H9 (cell line): ENCODE data around the gene PNPLA4. TPM values are rescaled to one million over a fixed set of nuclear protein-coding genes. Genes with fewer than 3 reads are reported as not detected.

ENCODE experiments used
- DNase-seq: peaks from one replicate; pipeline ENCODE4 v3.0.0-alpha.2; 2017
- H2AFZ ChIP-seq: one replicate; pipeline ENCODE4 v1.6.1; 2013; ENCODE audit warnings: mild to moderate bottlenecking, low read length, control low read depth, moderate library complexity
- H2AK5ac ChIP-seq: 2 replicates; pipeline ENCODE4 v1.6.1; 2013; ENCODE audit warnings: low read length, control low read depth, mixed read lengths; ENCODE audit not compliant: insufficient read length
- H2BK120ac ChIP-seq: one replicate; pipeline ENCODE4 v1.6.1; 2013; ENCODE audit warnings: low read depth, mild to moderate bottlenecking, low read length, control low read depth, inconsistent platforms; ENCODE audit not compliant: poor library complexity, severe bottlenecking
- H2BK12ac ChIP-seq: 2 replicates; pipeline ENCODE4 v1.6.1; 2013; ENCODE audit warnings: low read length, control low read depth, mixed read lengths, low read depth; ENCODE audit not compliant: insufficient read length
- H2BK15ac ChIP-seq: 2 replicates; pipeline ENCODE4 v1.6.1; 2013; ENCODE audit warnings: low read depth, low read length, control low read depth
- H2BK20ac ChIP-seq: one replicate; pipeline ENCODE4 v1.6.1; 2013; ENCODE audit warnings: low read depth, mild to moderate bottlenecking, low read length, control low read depth, inconsistent platforms; ENCODE audit not compliant: poor library complexity, severe bottlenecking
- H2BK5ac ChIP-seq: 2 replicates; pipeline ENCODE4 v1.6.1; 2013; ENCODE audit warnings: low read length, control low read depth, mixed read lengths; ENCODE audit not compliant: insufficient read length
- H3K14ac ChIP-seq: 2 replicates; pipeline ENCODE4 v1.6.1; 2013; ENCODE audit warnings: low read length, control low read depth; ENCODE audit not compliant: insufficient read depth
- H3K18ac ChIP-seq: 2 replicates; pipeline ENCODE4 v1.6.1; 2013; ENCODE audit warnings: low read depth, mild to moderate bottlenecking, mixed read lengths, low read length, control low read depth; ENCODE audit not compliant: insufficient read length
- H3K23ac ChIP-seq: 2 replicates; pipeline ENCODE4 v1.6.1; 2013; ENCODE audit warnings: low read length, control low read depth, mixed read lengths, low read depth; ENCODE audit not compliant: insufficient read length
- H3K23me2 ChIP-seq: 2 replicates; pipeline ENCODE4 v1.6.1; 2013; ENCODE audit warnings: low read depth, mild to moderate bottlenecking, mixed read lengths, low read length, control low read depth; ENCODE audit not compliant: insufficient read length, poor library complexity, severe bottlenecking
- H3K27ac ChIP-seq: 2 replicates; pipeline ENCODE4 v1.5.1; 2013; ENCODE audit warnings: low read length, control low read depth, mixed read lengths, low read depth; ENCODE audit not compliant: insufficient read length
- H3K27me3 ChIP-seq: 2 replicates; pipeline ENCODE4 v1.6.1; 2013; ENCODE audit warnings: low read length, control low read depth, inconsistent platforms; ENCODE audit not compliant: insufficient read depth
- H3K4ac ChIP-seq: 2 replicates; pipeline ENCODE4 v1.6.1; 2013; ENCODE audit warnings: low read depth, mild to moderate bottlenecking, control low read depth, inconsistent platforms, low read length, moderate library complexity
- H3K4me1 ChIP-seq: 2 replicates; pipeline ENCODE4 v1.6.1; 2013; ENCODE audit warnings: low read length, control low read depth, inconsistent platforms; ENCODE audit not compliant: insufficient read depth
- H3K4me2 ChIP-seq: 2 replicates; pipeline ENCODE4 v1.6.1; 2013; ENCODE audit warnings: low read length, control low read depth, mixed read lengths; ENCODE audit not compliant: insufficient read length, insufficient read depth
- H3K56ac ChIP-seq: 2 replicates; pipeline ENCODE4 v1.6.1; 2013; ENCODE audit warnings: low read depth, mild to moderate bottlenecking, mixed read lengths, low read length, control low read depth; ENCODE audit not compliant: insufficient read length
- H3K79me1 ChIP-seq: 2 replicates; pipeline ENCODE4 v1.6.1; 2013; ENCODE audit warnings: low read depth, mild to moderate bottlenecking, moderate library complexity, low read length, control low read depth, inconsistent platforms; ENCODE audit not compliant: insufficient read depth, poor library complexity, severe bottlenecking
- H3K79me2 ChIP-seq: 2 replicates; pipeline ENCODE4 v1.6.1; 2013; ENCODE audit warnings: low read length, control low read depth, inconsistent platforms; ENCODE audit not compliant: insufficient read depth
- H3K9ac ChIP-seq: 2 replicates; pipeline ENCODE4 v1.6.1; 2013; ENCODE audit warnings: low read length, control low read depth, mixed read lengths; ENCODE audit not compliant: insufficient read length; ENCODE audit errors: extremely low read depth
- H3K9me3 ChIP-seq: one replicate; pipeline ENCODE4 v1.6.1; 2013; ENCODE audit warnings: low read depth, low read length, inconsistent platforms; ENCODE audit not compliant: control insufficient read depth
- H3T11ph ChIP-seq: one replicate; pipeline ENCODE4 v1.6.1; 2013; ENCODE audit warnings: mild to moderate bottlenecking, low read length, control low read depth, inconsistent platforms
- H4K20me1 ChIP-seq: one replicate; pipeline ENCODE4 v1.6.1; 2013; ENCODE audit not compliant: control insufficient read depth, insufficient read length, insufficient read depth
- H4K5ac ChIP-seq: 2 replicates; pipeline ENCODE4 v1.6.1; 2013; ENCODE audit warnings: low read depth, mild to moderate bottlenecking, mixed read lengths, low read length, control low read depth; ENCODE audit not compliant: insufficient read length
- H4K8ac ChIP-seq: replicated peaks from 2 replicates; pipeline ENCODE4 v1.6.1; 2013; ENCODE audit warnings: low read length, control low read depth, mixed read lengths, low read depth; ENCODE audit not compliant: insufficient read length
- H4K91ac ChIP-seq: 2 replicates; pipeline ENCODE4 v1.6.1; 2013; ENCODE audit warnings: low read depth, mild to moderate bottlenecking, moderate library complexity, mixed read lengths, low read length, control low read depth; ENCODE audit not compliant: insufficient read length
- H3K27ac Mint-ChIP-seq, 3 experiments: 2 replicates in 2 of 3; 3 replicates in 1 of 3; pipeline ENCODE4 v1.8.0; 2020 to 2021; ENCODE audit warnings: mixed read lengths in 3 of 3, mild to moderate bottlenecking in 1 of 3, moderate library complexity in 1 of 3
- H3K27me3 Mint-ChIP-seq: 2 replicates; pipeline ENCODE4 v1.8.0; 2021; ENCODE audit warnings: low read depth, mild to moderate bottlenecking, moderate library complexity, mixed read lengths
- H3K36me3 Mint-ChIP-seq, 3 experiments: 2 replicates in 2 of 3; 3 replicates in 1 of 3; pipeline ENCODE4 v1.8.0; 2020 to 2021; ENCODE audit warnings: low read depth in 3 of 3, mixed read lengths in 3 of 3; ENCODE audit not compliant: insufficient read depth in 1 of 3
- H3K4me1 Mint-ChIP-seq, 2 experiments: 2 replicates each; pipeline ENCODE4 v1.8.0; 2020; ENCODE audit warnings: mixed read lengths in 2 of 2
- H3K4me3 Mint-ChIP-seq, 2 experiments: 2 replicates in 1 of 2; 3 replicates in 1 of 2; pipeline ENCODE4 v1.8.0; 2020 to 2021; ENCODE audit warnings: mild to moderate bottlenecking in 2 of 2, mixed read lengths in 2 of 2, moderate library complexity in 1 of 2
- H3K9me3 Mint-ChIP-seq, 2 experiments: 2 replicates in 1 of 2; 3 replicates in 1 of 2; pipeline ENCODE4 v1.8.0; 2020; ENCODE audit warnings: mild to moderate bottlenecking in 2 of 2, mixed read lengths in 2 of 2, moderate library complexity in 1 of 2
- WGBS: extraction: QIAGEN DNeasy Blood & Tissue Kit; methylation state at CpG from one replicate; pipeline ENCODE4 v1.1.7; 2013; ENCODE audit warnings: missing lambda C conversion rate, low lambda C conversion rate, mixed read lengths; ENCODE audit not compliant: insufficient read length; ENCODE audit errors: extremely low coverage; 5-methylcytosine and 5-hydroxymethylcytosine counted together
- total RNA-seq: library from RNA; stranded (reverse); gene quantifications from 2 replicates; pipeline ENCODE4 v1.2.1, GENCODE V29; 2021
- TF ChIP-seq, protein P1 (sequence below): fragments of 200-600 bp; sonication (generic); conservative IDR thresholded peaks from 3 replicates; pipeline ENCODE4 v1.8.0; 2021; ENCODE audit warnings: antibody characterized with exemption, mild to moderate bottlenecking

PNPLA4 gene
- total RNA-seq, 1 experiment from 2014 or later = 21.4 TPM

DNA sequence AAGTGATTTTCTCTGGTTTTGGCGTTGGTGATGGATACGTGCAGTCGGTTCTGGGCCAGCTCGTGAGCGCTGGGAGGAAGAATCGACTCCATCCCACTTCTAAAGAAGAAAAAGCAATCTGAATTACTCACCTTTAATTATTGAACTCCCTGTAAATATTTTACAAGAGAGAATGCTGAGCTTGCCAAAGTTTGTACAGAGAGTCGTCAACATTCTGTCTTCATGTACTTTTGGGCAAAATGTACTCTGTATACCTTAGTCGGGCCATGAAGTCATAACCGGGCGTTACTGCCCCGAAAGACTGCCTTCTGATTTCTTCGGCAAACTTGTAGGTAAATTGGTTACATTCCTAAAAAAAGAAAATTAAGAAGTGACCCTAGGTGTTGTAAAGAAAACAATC lies 5.5 kb downstream of the PNPLA4 start:
- Histone ChIP-seq H2BK5ac (no peak overlapping the region), H3K4ac (no peak overlapping the region), H3K79me1 (no peaks in the 10 kb centered on the region), H2BK20ac (no peak overlapping the region), H2BK120ac (no peak overlapping the region), H2BK12ac (no peak overlapping the region), H3K79me2 (no peaks in the 10 kb centered on the region), H3K23ac (no peak overlapping the region), H3K27ac (no peak overlapping the region), H4K8ac (no peak overlapping the region), H3K56ac (no peak overlapping the region), H3K9me3 (no peaks in the 10 kb centered on the region), H3K27me3 (no peaks in the 10 kb centered on the region), H3K9ac (no peak overlapping the region), H3K14ac (no peak overlapping the region), H2AK5ac (no peak overlapping the region), H2BK15ac (no peak overlapping the region), H2AFZ (no peak overlapping the region), H4K91ac (no peak overlapping the region), H4K20me1 (no peaks in the 10 kb centered on the region), H3T11ph (no peak overlapping the region), H3K18ac (no peak overlapping the region), H3K4me1 (no peaks in the 10 kb centered on the region), H4K5ac (no peak overlapping the region), H3K4me2 (no peak overlapping the region), H3K23me2 (peaks cover 1% of the 10 kb centered on the region)
- Mint-ChIP-seq H3K4me3 (no peak overlapping the region), H3K27ac (no peak overlapping the region), H3K27me3 (no peaks in the 10 kb centered on the region; the same call in 1 of the 2 replicates), H3K9me3 (no peaks in the 10 kb centered on the region), H3K4me1 (peaks cover 5 to 6% of the 10 kb centered on the region in 2 experiments; a peak in 3 of 4 replicates), H3K36me3 (peaks cover 0 to 5% (median 0%) of the 10 kb centered on the region in 3 experiments; a peak in 4 of 7 replicates)
- WGBS = no CpG with 5 or more reads among the region's 12 CpGs
- DNase-seq = no peak
- TF ChIP-seq, protein P1, sequence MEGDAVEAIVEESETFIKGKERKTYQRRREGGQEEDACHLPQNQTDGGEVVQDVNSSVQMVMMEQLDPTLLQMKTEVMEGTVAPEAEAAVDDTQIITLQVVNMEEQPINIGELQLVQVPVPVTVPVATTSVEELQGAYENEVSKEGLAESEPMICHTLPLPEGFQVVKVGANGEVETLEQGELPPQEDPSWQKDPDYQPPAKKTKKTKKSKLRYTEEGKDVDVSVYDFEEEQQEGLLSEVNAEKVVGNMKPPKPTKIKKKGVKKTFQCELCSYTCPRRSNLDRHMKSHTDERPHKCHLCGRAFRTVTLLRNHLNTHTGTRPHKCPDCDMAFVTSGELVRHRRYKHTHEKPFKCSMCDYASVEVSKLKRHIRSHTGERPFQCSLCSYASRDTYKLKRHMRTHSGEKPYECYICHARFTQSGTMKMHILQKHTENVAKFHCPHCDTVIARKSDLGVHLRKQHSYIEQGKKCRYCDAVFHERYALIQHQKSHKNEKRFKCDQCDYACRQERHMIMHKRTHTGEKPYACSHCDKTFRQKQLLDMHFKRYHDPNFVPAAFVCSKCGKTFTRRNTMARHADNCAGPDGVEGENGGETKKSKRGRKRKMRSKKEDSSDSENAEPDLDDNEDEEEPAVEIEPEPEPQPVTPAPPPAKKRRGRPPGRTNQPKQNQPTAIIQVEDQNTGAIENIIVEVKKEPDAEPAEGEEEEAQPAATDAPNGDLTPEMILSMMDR = no peak
